ENCODE measurements around the gene ATP2A3. TPM values are rescaled to one million over a fixed set of nuclear protein-coding genes. Genes with fewer than 3 reads are reported as not detected.

Gene ATP2A3
- total RNA-seq, 4 donors from 2014 or later = 8.5 to 60.7 (median 36.4) TPM

GRCh38 chr17:3879591-3880417, 84.4 kb downstream of the ATP2A3 start:
- H3K4me3 ChIP-seq (ENCODE audit: low read depth, poor library complexity, severe bottlenecking) = no peak overlapping the region
- TF ChIP-seq CTCF (IDR thresholded peaks at IDR 0.05) (no peak), POLR2A (IDR thresholded peaks at IDR 0.05) (no peak)
- 52% methylated on average over 16 to 25 of the region's 25 CpGs for WGBS, 2 donors
- no peak for DNase-seq (ENCODE audit: low spot score in 2 of 2)
- intact Hi-C loops (cut with DNase I; ENCODE audit: low total_unique reads) = no loop called here

GRCh38 chr17:3879186-3879585, 85.1 kb downstream of the ATP2A3 start:
- no peak for TF ChIP-seq POLR2A (IDR thresholded peaks at IDR 0.05)
- H3K4me3 ChIP-seq (ENCODE audit: low read depth, poor library complexity, severe bottlenecking) = no peak overlapping the region
- WGBS, 2 donors = 36 to 44% methylated on average over 4 to 5 of the region's 5 CpGs
- DNase-seq (ENCODE audit: low spot score in 2 of 2) = no peak
- intact Hi-C loops (cut with DNase I; ENCODE audit: low total_unique reads) = no loop called here

GRCh38 chr17:3877220-3877619, 87.0 kb downstream of the ATP2A3 start:
- no peak for TF ChIP-seq CTCF (IDR thresholded peaks at IDR 0.05)
- no peak for TF ChIP-seq POLR2A (IDR thresholded peaks at IDR 0.05)
- no peak overlapping the region for H3K4me3 ChIP-seq (ENCODE audit: low read depth, poor library complexity, severe bottlenecking)
- DNase-seq (ENCODE audit: low spot score in 2 of 2) = no peak
- 78 to 90% methylated on average over 7 to 8 of the region's 8 CpGs for WGBS, 2 donors
- intact Hi-C loops (cut with DNase I; ENCODE audit: low total_unique reads) = no loop called here

GRCh38 chr17:3875317-3875716, 88.9 kb downstream of the ATP2A3 start:
- no peak for DNase-seq (ENCODE audit: low spot score in 2 of 2)
- H3K4me3 ChIP-seq (ENCODE audit: low read depth, poor library complexity, severe bottlenecking) = no peak overlapping the region
- TF ChIP-seq POLR2A (IDR thresholded peaks at IDR 0.05) = no peak
- TF ChIP-seq CTCF (IDR thresholded peaks at IDR 0.05) = no peak
- intact Hi-C loops (cut with DNase I; ENCODE audit: low total_unique reads) = no loop called here
- 97 to 98% methylated on average over 7 of the region's 7 CpGs for WGBS, 2 donors

Other genes with a start within 250 kb of the ATP2A3 start
- gene HASPIN, start 240.5 kb downstream of the ATP2A3 start, total RNA-seq = 1 to 10 TPM in 3 of 4 donors, under 1 TPM in 1; 0.81 to 1.6 (median 1.4) TPM
- gene ITGAE, start 163.2 kb downstream of the ATP2A3 start, total RNA-seq = 10 to 100 TPM in 2 of 4 donors, 1 to 10 TPM in 2; 8.3 to 13.9 (median 9.6) TPM
- gene NCBP3, start 118.2 kb downstream of the ATP2A3 start, total RNA-seq = 10 to 100 TPM; 21.6 to 24.4 (median 23.3) TPM
- 10 to 100 TPM in 3 of 4 donors, 1 to 10 TPM in 1; 7.3 to 21.2 (median 14.6) TPM for gene CAMKK1, start 71.4 kb downstream of the ATP2A3 start, total RNA-seq
- gene P2RX1, start 48.0 kb downstream of the ATP2A3 start, total RNA-seq = 1 to 10 TPM in 2 of 4 donors, under 1 TPM in 2; 0.56 to 5.0 (median 1.0) TPM
- 10 to 100 TPM; 39.1 to 67.4 (median 53.9) TPM for gene ZZEF1, start 178.6 kb upstream of the ATP2A3 start, total RNA-seq
- 10 to 100 TPM; 23.9 to 41.9 (median 33.0) TPM for gene CYB5D2, start 178.8 kb upstream of the ATP2A3 start, total RNA-seq